Keratinocyte (primary cell): ENCODE measurements around the gene VSNL1. TPM values are rescaled to one million over a fixed set of nuclear protein-coding genes. Genes with fewer than 3 reads are reported as not detected.

ENCODE experiments used
- DNase-seq: peaks from one replicate; pipeline ENCODE4 v3.0.0-alpha.2; 2011; ENCODE audit warnings: low read depth, missing footprints, low spot score
- FAIRE-seq: peaks from 2 replicates; lab custom pipeline; 2011; peaks lifted over from hg19 to GRCh38; lab: Jason Lieb, UNC
- H2AFZ ChIP-seq: 2 replicates; pipeline ENCODE4 v1.6.0; 2012; ENCODE audit warnings: low read length, control low read depth, inconsistent platforms; ENCODE audit not compliant: control insufficient read depth
- H3K27ac ChIP-seq: 2 replicates; pipeline ENCODE4 v1.5.1; 2011; ENCODE audit warnings: low read length; ENCODE audit not compliant: control insufficient read depth, insufficient read depth
- H3K27me3 ChIP-seq: 3 replicates; pipeline ENCODE4 v1.6.0; 2011; ENCODE audit warnings: low read length; ENCODE audit not compliant: control insufficient read depth, insufficient read depth; ENCODE audit errors: extremely low read depth
- H3K36me3 ChIP-seq, 2 experiments: 2 replicates in 1 of 2; 3 replicates in 1 of 2; pipeline ENCODE4 v1.5.1; 2011; ENCODE audit warnings: low read length in 2 of 2, mild to moderate bottlenecking in 1 of 2; ENCODE audit not compliant: control insufficient read depth in 2 of 2, insufficient read depth in 2 of 2; ENCODE audit errors: extremely low read depth in 1 of 2
- H3K4me1 ChIP-seq: 3 replicates; pipeline ENCODE4 v1.5.1; 2011; ENCODE audit warnings: low read length; ENCODE audit not compliant: control insufficient read depth, insufficient read depth; ENCODE audit errors: extremely low read depth
- H3K4me2 ChIP-seq: 3 replicates; pipeline ENCODE4 v1.6.0; 2011; ENCODE audit warnings: low read depth, low read length; ENCODE audit not compliant: control insufficient read depth, insufficient read depth; ENCODE audit errors: extremely low read depth
- H3K4me3 ChIP-seq, 3 experiments: fragments of 200-600 bp in 1 of 3; sonication (generic) in 1 of 3; 2 replicates in 2 of 3; 3 replicates in 1 of 3; pipeline ENCODE4 v1.5.1; 2011 to 2016; ENCODE audit warnings: low read length in 3 of 3, mild to moderate bottlenecking in 3 of 3, control low read depth in 2 of 3, inconsistent platforms in 1 of 3, low read depth in 1 of 3, mixed read lengths in 1 of 3, mixed run types in 1 of 3, moderate library complexity in 1 of 3; ENCODE audit not compliant: control insufficient read depth in 2 of 3, insufficient read depth in 2 of 3; ENCODE audit errors: extremely low read depth in 1 of 3
- H3K79me2 ChIP-seq: 2 replicates; pipeline ENCODE4 v1.6.0; 2012; ENCODE audit warnings: low read length; ENCODE audit not compliant: control insufficient read depth, insufficient read depth
- H3K9ac ChIP-seq: 3 replicates; pipeline ENCODE4 v1.6.0; 2011; ENCODE audit warnings: low read length; ENCODE audit not compliant: control insufficient read depth, insufficient read depth; ENCODE audit errors: extremely low read depth
- H3K9me1 ChIP-seq: 3 replicates; pipeline ENCODE4 v1.6.0; 2011; ENCODE audit warnings: low read length; ENCODE audit not compliant: control insufficient read depth, insufficient read depth; ENCODE audit errors: extremely low read depth
- H3K9me3 ChIP-seq: 2 replicates; pipeline ENCODE4 v1.5.1; 2012; ENCODE audit warnings: low read depth, low read length; ENCODE audit not compliant: control insufficient read depth
- H4K20me1 ChIP-seq: 3 replicates; pipeline ENCODE4 v1.6.0; 2011; ENCODE audit warnings: low read length; ENCODE audit not compliant: control insufficient read depth, insufficient read depth; ENCODE audit errors: extremely low read depth
- EZH2 ChIP-seq: IDR thresholded peaks from one replicate; pipeline ENCODE4 v1.6.1; 2012; ENCODE audit warnings: inconsistent platforms, mild to moderate bottlenecking, low read length, moderate library complexity
- dilution Hi-C: fragments of 300-500 bp; cut with MboI; formaldehyde crosslinking; loops from one replicate; pipeline ENCODE4 v1.7.0; 2020; ENCODE audit warnings: low sequenced_read_pairs; ENCODE audit not compliant: extremely low pct_ligation_motif_present
- polyA plus RNA-seq, 5 experiments: library from polyadenylated mRNA; depleted of rRNA in 3 of 5; stranded (reverse) in 3 of 5; stranded (forward) in 1 of 5; unstranded in 1 of 5; fragments of >200 nt; gene quantifications; 1 replicate in 1 of 5; 2 replicates in 3 of 5; 3 replicates in 1 of 5; pipeline versions ENCODE4 v1.2.1 to v1.2.3, GENCODE V29; 2011 to 2012; ENCODE audit warnings: missing spikeins in 2 of 5, low read depth in 1 of 5, low replicate concordance in 1 of 5
- TF ChIP-seq, protein P1 (sequence below), 3 experiments: IDR thresholded peaks in 1 of 3; conservative IDR thresholded peaks in 1 of 3; optimal IDR thresholded peaks in 1 of 3; 2 replicates in 2 of 3; 3 replicates in 1 of 3; pipeline versions ENCODE3 to v1.5.1; 2011; ENCODE audit warnings: low read length in 3 of 3, mild to moderate bottlenecking in 3 of 3, moderate library complexity in 2 of 3, control low read depth in 1 of 3, inconsistent platforms in 1 of 3; ENCODE audit not compliant: insufficient read depth in 2 of 3; ENCODE audit errors: extremely low read depth in 1 of 3

VSNL1 gene
- polyA plus RNA-seq, 1 donor (not counting 4 experiments of a cell fraction or from before 2014, with no cell fraction given) = 32.1 TPM

DNA sequence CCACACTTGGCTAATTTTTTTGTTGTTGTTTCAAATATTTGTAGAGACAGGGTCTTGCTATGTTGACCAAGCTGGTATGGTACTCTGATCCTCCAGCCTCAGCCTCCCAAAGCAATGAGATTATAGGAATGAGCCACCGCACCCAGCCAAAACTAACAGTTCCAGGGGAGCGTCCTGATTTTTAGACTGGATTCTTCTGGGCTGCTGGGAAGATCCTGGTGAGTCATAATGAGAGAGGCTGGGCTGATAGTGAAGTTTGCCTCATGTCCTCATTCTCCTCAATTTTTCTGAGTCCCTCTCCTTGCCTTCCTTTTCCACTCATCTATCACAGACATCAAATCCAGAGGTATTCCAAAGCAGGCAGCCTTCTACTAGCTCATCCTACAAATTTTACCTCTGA lies 81.3 kb downstream of the VSNL1 start:
- dilution Hi-C loops = no loop called here
- peak overlapping the region; percentile 82 for H3K27ac ChIP-seq
- DNase-seq = no peak

DNA sequence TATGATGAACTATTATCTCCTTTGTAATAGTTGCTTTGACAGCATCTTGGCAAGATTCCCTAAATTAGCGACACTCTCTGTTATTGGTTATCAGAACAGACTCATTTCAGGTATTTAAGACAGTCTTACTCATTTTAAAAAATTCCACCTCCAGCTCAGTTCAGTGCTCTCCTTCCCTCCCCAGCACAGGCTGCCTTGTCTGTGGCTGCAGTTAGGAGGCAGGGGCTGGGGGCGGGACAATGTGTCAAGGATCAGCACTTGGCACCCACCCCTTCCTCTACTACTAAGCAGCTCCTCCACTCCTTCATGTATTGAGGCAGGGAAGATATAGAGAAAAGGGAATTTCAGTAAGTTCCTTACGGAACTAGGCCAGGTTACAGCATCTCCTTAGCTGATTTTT lies 85.0 kb downstream of the VSNL1 start:
- no peaks in the 10 kb centered on the region for H3K9me1 ChIP-seq
- no peak for DNase-seq
- no peaks in the 10 kb centered on the region for H3K36me3 ChIP-seq
- no peaks in the 10 kb centered on the region for H3K27me3 ChIP-seq
- H2AFZ ChIP-seq = no peak overlapping the region
- TF ChIP-seq, protein P1, sequence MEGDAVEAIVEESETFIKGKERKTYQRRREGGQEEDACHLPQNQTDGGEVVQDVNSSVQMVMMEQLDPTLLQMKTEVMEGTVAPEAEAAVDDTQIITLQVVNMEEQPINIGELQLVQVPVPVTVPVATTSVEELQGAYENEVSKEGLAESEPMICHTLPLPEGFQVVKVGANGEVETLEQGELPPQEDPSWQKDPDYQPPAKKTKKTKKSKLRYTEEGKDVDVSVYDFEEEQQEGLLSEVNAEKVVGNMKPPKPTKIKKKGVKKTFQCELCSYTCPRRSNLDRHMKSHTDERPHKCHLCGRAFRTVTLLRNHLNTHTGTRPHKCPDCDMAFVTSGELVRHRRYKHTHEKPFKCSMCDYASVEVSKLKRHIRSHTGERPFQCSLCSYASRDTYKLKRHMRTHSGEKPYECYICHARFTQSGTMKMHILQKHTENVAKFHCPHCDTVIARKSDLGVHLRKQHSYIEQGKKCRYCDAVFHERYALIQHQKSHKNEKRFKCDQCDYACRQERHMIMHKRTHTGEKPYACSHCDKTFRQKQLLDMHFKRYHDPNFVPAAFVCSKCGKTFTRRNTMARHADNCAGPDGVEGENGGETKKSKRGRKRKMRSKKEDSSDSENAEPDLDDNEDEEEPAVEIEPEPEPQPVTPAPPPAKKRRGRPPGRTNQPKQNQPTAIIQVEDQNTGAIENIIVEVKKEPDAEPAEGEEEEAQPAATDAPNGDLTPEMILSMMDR (optimal IDR thresholded peaks at IDR 0.05 in 1 of 3, IDR thresholded peaks at IDR 0.05 in 1 of 3, conservative IDR thresholded peaks at IDR 0.05 in 1 of 3; ENCODE audit: extremely low read depth in 1 of 3, insufficient read depth in 2 of 3, low read length in 3 of 3) = no peak
- TF ChIP-seq EZH2 = no peak
- H3K27ac ChIP-seq = no peak overlapping the region
- dilution Hi-C loops = no loop called here
- no peak overlapping the region for H3K4me3 ChIP-seq
- no peak overlapping the region for H3K9ac ChIP-seq
- FAIRE-seq = no peak
- H3K4me2 ChIP-seq = no peak overlapping the region
- H3K9me3 ChIP-seq = peaks cover 5% of the 10 kb centered on the region
- H3K79me2 ChIP-seq = no peaks in the 10 kb centered on the region
- peaks cover 22% of the 10 kb centered on the region for H3K4me1 ChIP-seq
- H4K20me1 ChIP-seq = no peaks in the 10 kb centered on the region

More for the DNA sequence above, 81.3 kb downstream of the VSNL1 start:
- TF ChIP-seq, protein P1 (optimal IDR thresholded peaks at IDR 0.05 in 1 of 3, IDR thresholded peaks at IDR 0.05 in 1 of 3, conservative IDR thresholded peaks at IDR 0.05 in 1 of 3; ENCODE audit: extremely low read depth in 1 of 3, insufficient read depth in 2 of 3, low read length in 3 of 3) = no peak
- no peak for TF ChIP-seq EZH2
- Histone ChIP-seq H4K20me1 (no peaks in the 10 kb centered on the region), H3K4me1 (peaks cover 22% of the 10 kb centered on the region), H3K9ac (peak overlapping the region; percentile 56), H3K4me3 (no peak overlapping the region), H3K79me2 (no peaks in the 10 kb centered on the region), H3K27me3 (no peaks in the 10 kb centered on the region), H2AFZ (no peak overlapping the region), H3K36me3 (no peaks in the 10 kb centered on the region), H3K9me3 (no peaks in the 10 kb centered on the region), H3K4me2 (peak overlapping the region; percentile 78), H3K9me1 (no peaks in the 10 kb centered on the region)
- FAIRE-seq = peak; percentile 92
